GM19395 (cell line): Measurements from ENCODE around the gene MAP1B.

ENCODE experiments used
- ATAC-seq: cut with Tn5 transposase; IDR thresholded peaks from one replicate; pipeline ENCODE4 v1.9.1; 2021; ENCODE audit warnings: mild to moderate bottlenecking, moderate library complexity; ENCODE audit not compliant: unreplicated experiment

MAP1B gene

GRCh38 chr5:72130351-72130761, 23.1 kb downstream of the MAP1B start:
- ATAC-seq = no peak

GRCh38 chr5:72133212-72133990, 26.1 kb downstream of the MAP1B start:
- ATAC-seq = no peak

- no peak for ATAC-seq
These were observed 27.1 kb downstream of the MAP1B start for GRCh38 chr5:72134226-72134899.

- no peak for ATAC-seq
These were observed 30.6 kb downstream of the MAP1B start for GRCh38 chr5:72137826-72138409.

GRCh38 chr5:72138943-72139521, 31.8 kb downstream of the MAP1B start:
- no peak for ATAC-seq

GRCh38 chr5:72140711-72141110, 33.4 kb downstream of the MAP1B start:
- ATAC-seq = no peak

GRCh38 chr5:72141440-72142355, 34.4 kb downstream of the MAP1B start:
- no peak for ATAC-seq

- ATAC-seq = no peak
These were observed 37.5 kb downstream of the MAP1B start for GRCh38 chr5:72144762-72145161.

GRCh38 chr5:72145348-72145747, 38.1 kb downstream of the MAP1B start:
- no peak for ATAC-seq

- no peak for ATAC-seq
These were observed 38.8 kb downstream of the MAP1B start for GRCh38 chr5:72146056-72146455.

GRCh38 chr5:72147569-72147968, 40.3 kb downstream of the MAP1B start:
- no peak for ATAC-seq

GRCh38 chr5:72149742-72150141, 42.5 kb downstream of the MAP1B start:
- no peak for ATAC-seq

GRCh38 chr5:72151169-72151568, 43.9 kb downstream of the MAP1B start:
- ATAC-seq = no peak

- no peak for ATAC-seq
These were observed 44.4 kb downstream of the MAP1B start for GRCh38 chr5:72151646-72152045.

GRCh38 chr5:72152545-72152944, 45.3 kb downstream of the MAP1B start:
- no peak for ATAC-seq

GRCh38 chr5:72153551-72153950, 46.3 kb downstream of the MAP1B start:
- ATAC-seq = no peak

- no peak for ATAC-seq
These were observed 46.9 kb downstream of the MAP1B start for GRCh38 chr5:72154076-72154756.

GRCh38 chr5:72156946-72157624, 49.8 kb downstream of the MAP1B start:
- ATAC-seq = no peak

GRCh38 chr5:72157625-72157962, 50.3 kb downstream of the MAP1B start:
- no peak for ATAC-seq

- no peak for ATAC-seq
These were observed 52.2 kb downstream of the MAP1B start for GRCh38 chr5:72159501-72159911.
